HepG2 (cell line): Measurements from ENCODE around the gene TF. TPM values are rescaled to one million over a fixed set of nuclear protein-coding genes. Genes with fewer than 3 reads are reported as not detected.

Source experiments
- ATAC-seq: fragments of 200-7000 bp; cut with Tn5 transposase; 3 replicates; pipeline ENCODE4 v1.9.1; 2020; ENCODE audit warnings: mild to moderate bottlenecking, moderate library complexity
- BruUV-seq: library from RNA; stranded (reverse); fragments of 400-500 nt; replicated peaks from 2 replicates; lab custom pipeline; 2021; lab: Mats Ljungman, UMichigan
- CTCF ChIA-PET: fragments of 300-600 bp; formaldehyde crosslinking; extraction: SDS; loops from one replicate; lab custom pipeline; 2021; ENCODE audit warnings: low total read pairs, inconsistent platforms, low intra/inter-chr PET ratio; lab: Yijun Ruan, JAX
- POLR2A ChIA-PET: fragments of 350-600 bp; sonication (Branson Sonifier 250); formaldehyde crosslinking; loops from one replicate; lab custom pipeline; 2020; ENCODE audit warnings: antibody characterized with exemption, inconsistent platforms; lab: Yijun Ruan, JAX
- DNase-seq: peaks from one replicate; pipeline ENCODE4 v3.0.0-alpha.2; 2015; ENCODE audit warnings: low spot score
- FAIRE-seq: peaks from 3 replicates; lab custom pipeline; 2011; peaks lifted over from hg19 to GRCh38; lab: Jason Lieb, UNC
- H2AFZ ChIP-seq: one replicate; pipeline ENCODE4 v1.6.1; 2011; ENCODE audit warnings: low read length, inconsistent platforms
- H3K27ac ChIP-seq: fragments of 300-600 bp; 3 replicates; pipeline ENCODE4 v1.8.0; 2011; ENCODE audit warnings: mixed run types, mild to moderate bottlenecking, mixed read lengths, low read length, inconsistent platforms; ENCODE audit not compliant: insufficient read depth; ENCODE audit errors: extremely low read length
- H3K27me3 ChIP-seq, 2 experiments: fragments of 200-600 bp in 1 of 2; 2 replicates in 1 of 2; 3 replicates in 1 of 2; pipeline versions ENCODE4 v1.6.0 to v1.8.0; 2011; ENCODE audit warnings: low read length in 2 of 2, mild to moderate bottlenecking in 2 of 2, moderate library complexity in 2 of 2, inconsistent platforms in 1 of 2; ENCODE audit not compliant: insufficient read depth in 2 of 2, control insufficient read depth in 1 of 2
- H3K36me3 ChIP-seq, 2 experiments: fragments of 200-600 bp in 1 of 2; replicated peaks in 1 of 2; 2 replicates in 1 of 2; 3 replicates in 1 of 2; pipeline versions ENCODE4 v1.5.1 to v1.8.0; 2011; ENCODE audit warnings: low read length in 2 of 2, inconsistent platforms in 1 of 2; ENCODE audit not compliant: insufficient read depth in 2 of 2, control insufficient read depth in 1 of 2
- H3K4me1 ChIP-seq: 2 replicates; pipeline ENCODE4 v1.5.1; 2012; ENCODE audit warnings: low read length, inconsistent platforms; ENCODE audit not compliant: insufficient read depth
- H3K4me2 ChIP-seq: 2 replicates; pipeline ENCODE4 v1.6.0; 2011; ENCODE audit warnings: low read depth, low read length, inconsistent platforms
- H3K4me3 ChIP-seq, 3 experiments: fragments of 200-600 bp in 1 of 3; sonication (generic), shearing (Covaris generic) in 1 of 3; replicated peaks in 1 of 3; 2 replicates each; pipeline ENCODE4 v1.5.1; 2011 to 2016; ENCODE audit warnings: low read length in 3 of 3, inconsistent platforms in 2 of 3, low read depth in 2 of 3, mild to moderate bottlenecking in 2 of 3, control low read depth in 1 of 3, mixed read lengths in 1 of 3; ENCODE audit not compliant: insufficient read depth in 1 of 3
- H3K79me2 ChIP-seq: one replicate; pipeline ENCODE4 v1.6.1; 2011; ENCODE audit warnings: low read length, inconsistent platforms; ENCODE audit not compliant: insufficient read depth
- H3K9ac ChIP-seq: 2 replicates; pipeline ENCODE4 v1.6.0; 2011; ENCODE audit warnings: mild to moderate bottlenecking, low read depth, low read length, inconsistent platforms; ENCODE audit not compliant: insufficient read depth
- H3K9me3 ChIP-seq: 2 replicates; pipeline ENCODE4 v1.5.1; 2012; ENCODE audit warnings: mild to moderate bottlenecking, low read length
- H4K20me1 ChIP-seq: 2 replicates; pipeline ENCODE4 v1.6.0; 2011; ENCODE audit warnings: inconsistent platforms, mild to moderate bottlenecking, low read length, moderate library complexity; ENCODE audit not compliant: insufficient read depth
- BCL6 ChIP-seq: IDR thresholded peaks from 2 replicates; pipeline ENCODE4 v1.6.1; 2016; ENCODE audit warnings: missing genetic modification reagents, missing compliant biosample characterization
- CAMTA2 ChIP-seq: sonication (generic); formaldehyde crosslinking; IDR thresholded peaks from 2 replicates; pipeline ENCODE4 v1.4.0; 2020; ENCODE audit warnings: mild to moderate bottlenecking, missing genetic modification reagents, borderline replicate concordance
- HES4 ChIP-seq: sonication (generic); formaldehyde crosslinking; IDR thresholded peaks from 2 replicates; pipeline ENCODE4 v1.9.0; 2021; ENCODE audit warnings: mild to moderate bottlenecking, missing genetic modification reagents, borderline replicate concordance
- KAT2B ChIP-seq: fragments of 150-350 bp; IDR thresholded peaks from 2 replicates; pipeline ENCODE4 v1.6.1; 2014; ENCODE audit warnings: low read depth, low read length, borderline replicate concordance
- MATR3 ChIP-seq: sonication (generic); formaldehyde crosslinking; IDR thresholded peaks from 2 replicates; pipeline ENCODE4 v1.4.0; 2020; ENCODE audit warnings: missing genetic modification reagents
- PHF8 ChIP-seq: sonication (generic); formaldehyde crosslinking; IDR thresholded peaks from 2 replicates; pipeline ENCODE4 v1.5.0; 2020; ENCODE audit warnings: missing genetic modification reagents
- RFXANK ChIP-seq: IDR thresholded peaks from 2 replicates; pipeline ENCODE4 v1.6.1; 2016
- RFXAP ChIP-seq: sonication (generic); formaldehyde crosslinking; IDR thresholded peaks from 2 replicates; pipeline ENCODE4 v1.4.0; 2020; ENCODE audit warnings: missing genetic modification reagents, borderline replicate concordance
- TOE1 ChIP-seq: sonication (generic); formaldehyde crosslinking; IDR thresholded peaks from 2 replicates; pipeline ENCODE4 v1.4.0; 2020; ENCODE audit warnings: mild to moderate bottlenecking, missing genetic modification reagents
- ZNF44 ChIP-seq: sonication (generic); formaldehyde crosslinking; IDR thresholded peaks from 2 replicates; pipeline ENCODE4 v1.5.1; 2020; ENCODE audit warnings: mild to moderate bottlenecking, missing genetic modification reagents
- ZNF562 ChIP-seq: sonication (generic); formaldehyde crosslinking; IDR thresholded peaks from 2 replicates; pipeline ENCODE4 v1.8.0; 2022; ENCODE audit warnings: missing genetic modification reagents, borderline replicate concordance
- WGBS: methylation state at CpG from one replicate; pipeline ENCODE4 v1.1.6; 2017; ENCODE audit warnings: low lambda C conversion rate; 5-methylcytosine and 5-hydroxymethylcytosine counted together
- in situ Hi-C: cut with HindIII; loops from 2 replicates; pipeline ENCODE4 v1.10.0; 2017; ENCODE audit warnings: low pct_unique_long_range_greater_than_20kb; ENCODE audit not compliant: extremely low pct_ligation_motif_present
- intact Hi-C: fragments of 100-400 bp; cut with micrococcal nuclease; formaldehyde crosslinking; loops from one replicate; pipeline ENCODE4 v1.10.0; 2022; ENCODE audit not compliant: unreplicated experiment
- polyA plus RNA-seq, 8 experiments: library from polyadenylated mRNA; depleted of rRNA in 3 of 8; stranded (reverse) in 7 of 8; unstranded in 1 of 8; fragments of >200 nt; fragmentation: Illumina TruSeq in 4 of 8; extraction: Trizol in 4 of 8; gene quantifications; 2 replicates each; pipeline versions ENCODE4 v1.2.1 to v1.2.3, GENCODE V29; 2011 to 2016; ENCODE audit warnings: low read depth in 4 of 8, missing spikeins in 1 of 8, mixed read lengths in 1 of 8; ENCODE audit not compliant: insufficient read depth in 1 of 8
- total RNA-seq, 5 experiments: library from RNA; depleted of rRNA; stranded (reverse); fragments of >200 nt; fragmentation: Illumina TruSeq; extraction: Trizol; gene quantifications; 2 replicates each; pipeline ENCODE4 v1.2.3, GENCODE V29; 2016; ENCODE audit warnings: low read depth in 1 of 5
- TF ChIP-seq, protein P1 (sequence below): sonication (generic); formaldehyde crosslinking; IDR thresholded peaks from 2 replicates; pipeline ENCODE4 v1.4.0; 2020; ENCODE audit warnings: mild to moderate bottlenecking, missing genetic modification reagents
- TF ChIP-seq, protein P2 (sequence below): IDR thresholded peaks from 2 replicates; pipeline ENCODE4 v1.6.1; 2016; ENCODE audit warnings: mild to moderate bottlenecking
- TF ChIP-seq, protein P3 (sequence below): sonication (generic); formaldehyde crosslinking; IDR thresholded peaks from 2 replicates; pipeline ENCODE4 v1.8.0; 2022; ENCODE audit warnings: mild to moderate bottlenecking, missing genetic modification reagents, borderline replicate concordance
- TF ChIP-seq, protein P4 (sequence below): sonication (generic); formaldehyde crosslinking; conservative IDR thresholded peaks from 2 replicates; pipeline ENCODE4 v1.4.0; 2020; ENCODE audit warnings: missing genetic modification reagents
- TF ChIP-seq, protein P5 (sequence below): sonication (generic); formaldehyde crosslinking; IDR thresholded peaks from 2 replicates; pipeline ENCODE4 v1.5.1; 2020; ENCODE audit warnings: missing genetic modification reagents, mild to moderate bottlenecking, borderline replicate concordance

The TF gene
- total and polyA plus RNA-seq, 2 of the 13 experiments (the other 11 are each of a cell fraction or from before 2014, with no cell fraction given): 10,074 to 11,821 TPM

DNA sequence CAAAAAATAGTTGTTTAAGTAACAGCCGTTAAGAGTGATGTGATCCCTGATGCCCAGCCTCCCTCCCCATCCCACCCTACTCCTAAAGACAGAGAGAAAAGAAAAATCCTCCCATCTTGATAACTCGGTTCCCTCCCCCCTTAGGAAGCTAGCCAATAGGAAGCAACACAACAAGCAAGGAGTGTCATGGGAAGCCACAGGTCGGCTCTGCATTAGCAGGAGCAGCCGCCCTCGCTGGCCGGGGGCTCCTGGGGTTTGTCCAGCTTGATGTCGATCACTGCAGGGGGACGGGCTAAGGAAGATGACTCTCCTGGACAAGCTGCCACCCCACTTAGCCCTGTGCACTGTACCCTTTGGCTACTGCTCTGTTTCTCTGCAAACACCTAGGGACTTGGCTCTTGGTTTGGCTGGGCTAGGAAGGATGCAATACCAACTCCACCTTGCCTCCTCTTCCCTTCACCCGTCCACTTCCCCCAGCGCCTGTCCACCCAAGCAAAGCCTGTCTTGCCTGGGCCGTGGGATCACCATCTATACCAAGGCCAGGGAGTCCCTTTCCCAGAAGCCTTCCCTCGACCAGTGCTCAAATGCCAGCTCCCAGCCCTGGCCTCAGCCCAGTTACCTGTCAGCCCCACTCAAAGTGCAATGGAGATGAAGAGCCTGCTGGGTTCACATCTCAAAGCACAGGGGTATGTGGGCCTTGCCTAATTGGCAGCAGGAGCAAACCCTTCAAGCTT, 82.5 kb downstream of the TF start (continued):
- TF ChIP-seq PHF8 (CRISPR knock-in tag): no peak
- no peak for TF ChIP-seq HES4
- no peak for TF ChIP-seq BCL6 (CRISPR knock-in tag)
- TF ChIP-seq, protein P1, sequence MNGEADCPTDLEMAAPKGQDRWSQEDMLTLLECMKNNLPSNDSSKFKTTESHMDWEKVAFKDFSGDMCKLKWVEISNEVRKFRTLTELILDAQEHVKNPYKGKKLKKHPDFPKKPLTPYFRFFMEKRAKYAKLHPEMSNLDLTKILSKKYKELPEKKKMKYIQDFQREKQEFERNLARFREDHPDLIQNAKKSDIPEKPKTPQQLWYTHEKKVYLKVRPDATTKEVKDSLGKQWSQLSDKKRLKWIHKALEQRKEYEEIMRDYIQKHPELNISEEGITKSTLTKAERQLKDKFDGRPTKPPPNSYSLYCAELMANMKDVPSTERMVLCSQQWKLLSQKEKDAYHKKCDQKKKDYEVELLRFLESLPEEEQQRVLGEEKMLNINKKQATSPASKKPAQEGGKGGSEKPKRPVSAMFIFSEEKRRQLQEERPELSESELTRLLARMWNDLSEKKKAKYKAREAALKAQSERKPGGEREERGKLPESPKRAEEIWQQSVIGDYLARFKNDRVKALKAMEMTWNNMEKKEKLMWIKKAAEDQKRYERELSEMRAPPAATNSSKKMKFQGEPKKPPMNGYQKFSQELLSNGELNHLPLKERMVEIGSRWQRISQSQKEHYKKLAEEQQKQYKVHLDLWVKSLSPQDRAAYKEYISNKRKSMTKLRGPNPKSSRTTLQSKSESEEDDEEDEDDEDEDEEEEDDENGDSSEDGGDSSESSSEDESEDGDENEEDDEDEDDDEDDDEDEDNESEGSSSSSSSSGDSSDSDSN (CRISPR knock-in tag): no peak
- TF ChIP-seq, protein P2, sequence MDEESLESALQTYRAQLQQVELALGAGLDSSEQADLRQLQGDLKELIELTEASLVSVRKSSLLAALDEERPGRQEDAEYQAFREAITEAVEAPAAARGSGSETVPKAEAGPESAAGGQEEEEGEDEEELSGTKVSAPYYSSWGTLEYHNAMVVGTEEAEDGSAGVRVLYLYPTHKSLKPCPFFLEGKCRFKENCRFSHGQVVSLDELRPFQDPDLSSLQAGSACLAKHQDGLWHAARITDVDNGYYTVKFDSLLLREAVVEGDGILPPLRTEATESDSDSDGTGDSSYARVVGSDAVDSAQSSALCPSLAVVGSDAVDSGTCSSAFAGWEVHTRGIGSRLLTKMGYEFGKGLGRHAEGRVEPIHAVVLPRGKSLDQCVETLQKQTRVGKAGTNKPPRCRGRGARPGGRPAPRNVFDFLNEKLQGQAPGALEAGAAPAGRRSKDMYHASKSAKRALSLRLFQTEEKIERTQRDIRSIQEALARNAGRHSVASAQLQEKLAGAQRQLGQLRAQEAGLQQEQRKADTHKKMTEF (CRISPR knock-in tag): no peak
- TF ChIP-seq RFXANK: no peak
- TF ChIP-seq, protein P3, sequence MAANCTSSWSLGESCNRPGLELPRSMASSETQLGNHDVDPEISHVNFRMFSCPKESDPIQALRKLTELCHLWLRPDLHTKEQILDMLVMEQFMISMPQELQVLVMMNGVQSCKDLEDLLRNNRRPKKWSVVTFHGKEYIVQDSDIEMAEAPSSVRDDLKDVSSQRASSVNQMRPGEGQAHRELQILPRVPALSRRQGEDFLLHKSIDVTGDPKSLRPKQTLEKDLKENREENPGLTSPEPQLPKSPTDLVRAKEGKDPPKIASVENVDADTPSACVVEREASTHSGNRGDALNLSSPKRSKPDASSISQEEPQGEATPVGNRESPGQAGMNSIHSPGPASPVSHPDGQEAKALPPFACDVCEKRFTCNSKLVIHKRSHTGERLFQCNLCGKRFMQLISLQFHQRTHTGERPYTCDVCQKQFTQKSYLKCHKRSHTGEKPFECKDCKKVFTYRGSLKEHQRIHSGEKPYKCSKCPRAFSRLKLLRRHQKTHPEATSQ (CRISPR knock-in tag): no peak
- TF ChIP-seq, all 625 proteins: peak for 0

DNA sequence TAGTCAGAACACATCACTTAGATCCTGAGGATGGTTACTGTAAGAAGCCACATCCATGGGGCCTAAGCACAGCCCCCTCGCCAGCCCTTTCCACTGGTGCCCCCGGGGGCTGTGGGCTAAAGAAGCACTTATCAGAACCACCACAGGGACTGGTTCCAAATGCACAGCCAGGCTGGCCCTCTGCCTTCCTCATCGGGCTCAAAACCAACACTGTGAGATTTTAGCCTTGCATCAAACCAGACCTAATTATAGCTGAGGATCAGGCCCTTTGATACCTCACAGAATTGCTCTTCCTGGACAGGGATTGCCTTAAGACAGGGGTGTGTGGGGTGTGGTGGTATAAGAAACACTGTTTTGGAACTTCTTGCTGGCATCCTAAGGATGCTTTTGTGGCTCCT, 83.1 kb downstream of the TF start:
- Histone ChIP-seq H3K4me3 (no peak overlapping the region), H3K9ac (no peak overlapping the region), H3K27me3 (peaks cover 0 to 19% of the 10 kb centered on the region in 2 experiments; a peak in 3 of 5 replicates), H4K20me1 (no peaks in the 10 kb centered on the region), H3K36me3 (peaks cover 0 to under 1% of the 10 kb centered on the region in 2 experiments; a peak in 1 of 5 replicates), H3K27ac (no peak overlapping the region), H3K79me2 (no peaks in the 10 kb centered on the region), H3K9me3 (no peaks in the 10 kb centered on the region), H3K4me2 (no peak overlapping the region), H2AFZ (no peak overlapping the region), H3K4me1 (peaks cover 16% of the 10 kb centered on the region)
- ChIA-PET CTCF (no interaction called here), POLR2A (no interaction called here)
- WGBS: no CpG with 5 or more reads among the region's 3 CpGs
- in situ Hi-C loops (no loop called here), intact Hi-C loops (no loop called here)
- BruUV-seq: no TSS peak
- ATAC-seq (no peak), DNase-seq (no peak), FAIRE-seq (no peak)
- TF ChIP-seq CAMTA2: no peak
- TF ChIP-seq ZNF44 (CRISPR knock-in tag): no peak
- TF ChIP-seq, protein P4, sequence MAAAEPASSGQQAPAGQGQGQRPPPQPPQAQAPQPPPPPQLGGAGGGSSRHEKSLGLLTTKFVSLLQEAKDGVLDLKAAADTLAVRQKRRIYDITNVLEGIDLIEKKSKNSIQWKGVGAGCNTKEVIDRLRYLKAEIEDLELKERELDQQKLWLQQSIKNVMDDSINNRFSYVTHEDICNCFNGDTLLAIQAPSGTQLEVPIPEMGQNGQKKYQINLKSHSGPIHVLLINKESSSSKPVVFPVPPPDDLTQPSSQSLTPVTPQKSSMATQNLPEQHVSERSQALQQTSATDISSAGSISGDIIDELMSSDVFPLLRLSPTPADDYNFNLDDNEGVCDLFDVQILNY (CRISPR knock-in tag): no peak
- TF ChIP-seq RFXAP (CRISPR knock-in tag): no peak
- TF ChIP-seq KAT2B: no peak
- TF ChIP-seq, protein P5, sequence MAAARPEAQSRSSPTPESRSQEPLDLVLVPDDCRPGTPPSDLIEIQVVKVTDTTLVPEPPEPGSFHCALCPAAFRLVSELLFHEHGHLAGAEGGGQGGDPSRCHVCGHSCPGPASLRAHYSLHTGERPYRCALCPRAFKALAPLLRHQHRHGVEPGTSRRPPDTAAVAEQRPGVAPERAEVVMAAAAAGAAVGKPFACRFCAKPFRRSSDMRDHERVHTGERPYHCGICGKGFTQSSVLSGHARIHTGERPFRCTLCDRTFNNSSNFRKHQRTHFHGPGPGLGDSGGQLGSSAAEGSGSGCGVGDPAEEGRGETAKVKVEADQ (CRISPR knock-in tag): no peak
- no peak for TF ChIP-seq TOE1 (CRISPR knock-in tag)
- no peak for TF ChIP-seq MATR3 (CRISPR knock-in tag)
- TF ChIP-seq ZNF562 (CRISPR knock-in tag): no peak
